H9 (cell line): ENCODE results near the gene MRO. TPM values are rescaled to one million over a fixed set of nuclear protein-coding genes. Genes with fewer than 3 reads are reported as not detected.

Experiments
- DNase-seq: peaks from one replicate; pipeline ENCODE4 v3.0.0-alpha.2; 2017
- H2AFZ ChIP-seq: one replicate; pipeline ENCODE4 v1.6.1; 2013; ENCODE audit warnings: mild to moderate bottlenecking, low read length, control low read depth, moderate library complexity
- H2AK5ac ChIP-seq: 2 replicates; pipeline ENCODE4 v1.6.1; 2013; ENCODE audit warnings: low read length, control low read depth, mixed read lengths; ENCODE audit not compliant: insufficient read length
- H2BK120ac ChIP-seq: one replicate; pipeline ENCODE4 v1.6.1; 2013; ENCODE audit warnings: low read depth, mild to moderate bottlenecking, low read length, control low read depth, inconsistent platforms; ENCODE audit not compliant: poor library complexity, severe bottlenecking
- H2BK12ac ChIP-seq: 2 replicates; pipeline ENCODE4 v1.6.1; 2013; ENCODE audit warnings: low read length, control low read depth, mixed read lengths, low read depth; ENCODE audit not compliant: insufficient read length
- H2BK15ac ChIP-seq: 2 replicates; pipeline ENCODE4 v1.6.1; 2013; ENCODE audit warnings: low read depth, low read length, control low read depth
- H2BK20ac ChIP-seq: one replicate; pipeline ENCODE4 v1.6.1; 2013; ENCODE audit warnings: low read depth, mild to moderate bottlenecking, low read length, control low read depth, inconsistent platforms; ENCODE audit not compliant: poor library complexity, severe bottlenecking
- H2BK5ac ChIP-seq: 2 replicates; pipeline ENCODE4 v1.6.1; 2013; ENCODE audit warnings: low read length, control low read depth, mixed read lengths; ENCODE audit not compliant: insufficient read length
- H3K14ac ChIP-seq: 2 replicates; pipeline ENCODE4 v1.6.1; 2013; ENCODE audit warnings: low read length, control low read depth; ENCODE audit not compliant: insufficient read depth
- H3K18ac ChIP-seq: 2 replicates; pipeline ENCODE4 v1.6.1; 2013; ENCODE audit warnings: low read depth, mild to moderate bottlenecking, mixed read lengths, low read length, control low read depth; ENCODE audit not compliant: insufficient read length
- H3K23ac ChIP-seq: 2 replicates; pipeline ENCODE4 v1.6.1; 2013; ENCODE audit warnings: low read length, control low read depth, mixed read lengths, low read depth; ENCODE audit not compliant: insufficient read length
- H3K23me2 ChIP-seq: 2 replicates; pipeline ENCODE4 v1.6.1; 2013; ENCODE audit warnings: low read depth, mild to moderate bottlenecking, mixed read lengths, low read length, control low read depth; ENCODE audit not compliant: insufficient read length, poor library complexity, severe bottlenecking
- H3K27ac ChIP-seq: 2 replicates; pipeline ENCODE4 v1.5.1; 2013; ENCODE audit warnings: low read length, control low read depth, mixed read lengths, low read depth; ENCODE audit not compliant: insufficient read length
- H3K27me3 ChIP-seq: 2 replicates; pipeline ENCODE4 v1.6.1; 2013; ENCODE audit warnings: low read length, control low read depth, inconsistent platforms; ENCODE audit not compliant: insufficient read depth
- H3K4ac ChIP-seq: 2 replicates; pipeline ENCODE4 v1.6.1; 2013; ENCODE audit warnings: low read depth, mild to moderate bottlenecking, control low read depth, inconsistent platforms, low read length, moderate library complexity
- H3K4me1 ChIP-seq: 2 replicates; pipeline ENCODE4 v1.6.1; 2013; ENCODE audit warnings: low read length, control low read depth, inconsistent platforms; ENCODE audit not compliant: insufficient read depth
- H3K4me2 ChIP-seq: 2 replicates; pipeline ENCODE4 v1.6.1; 2013; ENCODE audit warnings: low read length, control low read depth, mixed read lengths; ENCODE audit not compliant: insufficient read length, insufficient read depth
- H3K56ac ChIP-seq: 2 replicates; pipeline ENCODE4 v1.6.1; 2013; ENCODE audit warnings: low read depth, mild to moderate bottlenecking, mixed read lengths, low read length, control low read depth; ENCODE audit not compliant: insufficient read length
- H3K79me1 ChIP-seq: 2 replicates; pipeline ENCODE4 v1.6.1; 2013; ENCODE audit warnings: low read depth, mild to moderate bottlenecking, moderate library complexity, low read length, control low read depth, inconsistent platforms; ENCODE audit not compliant: insufficient read depth, poor library complexity, severe bottlenecking
- H3K79me2 ChIP-seq: 2 replicates; pipeline ENCODE4 v1.6.1; 2013; ENCODE audit warnings: low read length, control low read depth, inconsistent platforms; ENCODE audit not compliant: insufficient read depth
- H3K9ac ChIP-seq: 2 replicates; pipeline ENCODE4 v1.6.1; 2013; ENCODE audit warnings: low read length, control low read depth, mixed read lengths; ENCODE audit not compliant: insufficient read length; ENCODE audit errors: extremely low read depth
- H3K9me3 ChIP-seq: one replicate; pipeline ENCODE4 v1.6.1; 2013; ENCODE audit warnings: low read depth, low read length, inconsistent platforms; ENCODE audit not compliant: control insufficient read depth
- H3T11ph ChIP-seq: one replicate; pipeline ENCODE4 v1.6.1; 2013; ENCODE audit warnings: mild to moderate bottlenecking, low read length, control low read depth, inconsistent platforms
- H4K20me1 ChIP-seq: one replicate; pipeline ENCODE4 v1.6.1; 2013; ENCODE audit not compliant: control insufficient read depth, insufficient read length, insufficient read depth
- H4K5ac ChIP-seq: 2 replicates; pipeline ENCODE4 v1.6.1; 2013; ENCODE audit warnings: low read depth, mild to moderate bottlenecking, mixed read lengths, low read length, control low read depth; ENCODE audit not compliant: insufficient read length
- H4K8ac ChIP-seq: replicated peaks from 2 replicates; pipeline ENCODE4 v1.6.1; 2013; ENCODE audit warnings: low read length, control low read depth, mixed read lengths, low read depth; ENCODE audit not compliant: insufficient read length
- H4K91ac ChIP-seq: 2 replicates; pipeline ENCODE4 v1.6.1; 2013; ENCODE audit warnings: low read depth, mild to moderate bottlenecking, moderate library complexity, mixed read lengths, low read length, control low read depth; ENCODE audit not compliant: insufficient read length
- H3K27ac Mint-ChIP-seq, 3 experiments: 2 replicates in 2 of 3; 3 replicates in 1 of 3; pipeline ENCODE4 v1.8.0; 2020 to 2021; ENCODE audit warnings: mixed read lengths in 3 of 3, mild to moderate bottlenecking in 1 of 3, moderate library complexity in 1 of 3
- H3K27me3 Mint-ChIP-seq: 2 replicates; pipeline ENCODE4 v1.8.0; 2021; ENCODE audit warnings: low read depth, mild to moderate bottlenecking, moderate library complexity, mixed read lengths
- H3K36me3 Mint-ChIP-seq, 3 experiments: 2 replicates in 2 of 3; 3 replicates in 1 of 3; pipeline ENCODE4 v1.8.0; 2020 to 2021; ENCODE audit warnings: low read depth in 3 of 3, mixed read lengths in 3 of 3; ENCODE audit not compliant: insufficient read depth in 1 of 3
- H3K4me1 Mint-ChIP-seq, 2 experiments: 2 replicates each; pipeline ENCODE4 v1.8.0; 2020; ENCODE audit warnings: mixed read lengths in 2 of 2
- H3K4me3 Mint-ChIP-seq, 2 experiments: 2 replicates in 1 of 2; 3 replicates in 1 of 2; pipeline ENCODE4 v1.8.0; 2020 to 2021; ENCODE audit warnings: mild to moderate bottlenecking in 2 of 2, mixed read lengths in 2 of 2, moderate library complexity in 1 of 2
- H3K9me3 Mint-ChIP-seq, 2 experiments: 2 replicates in 1 of 2; 3 replicates in 1 of 2; pipeline ENCODE4 v1.8.0; 2020; ENCODE audit warnings: mild to moderate bottlenecking in 2 of 2, mixed read lengths in 2 of 2, moderate library complexity in 1 of 2
- CTCF ChIP-seq: fragments of 200-600 bp; sonication (generic); conservative IDR thresholded peaks from 3 replicates; pipeline ENCODE4 v1.8.0; 2021; ENCODE audit warnings: antibody characterized with exemption, mild to moderate bottlenecking
- WGBS: extraction: QIAGEN DNeasy Blood & Tissue Kit; methylation state at CpG from one replicate; pipeline ENCODE4 v1.1.7; 2013; ENCODE audit warnings: missing lambda C conversion rate, low lambda C conversion rate, mixed read lengths; ENCODE audit not compliant: insufficient read length; ENCODE audit errors: extremely low coverage; 5-methylcytosine and 5-hydroxymethylcytosine counted together
- total RNA-seq: library from RNA; stranded (reverse); gene quantifications from 2 replicates; pipeline ENCODE4 v1.2.1, GENCODE V29; 2021

MRO gene
- total RNA-seq, 1 experiment from 2014 or later: 0.57 TPM

- no peak overlapping the region for H4K5ac ChIP-seq
- no peak overlapping the region for H3T11ph ChIP-seq
- no peak for TF ChIP-seq CTCF
- H3K4ac ChIP-seq: no peak overlapping the region
- no peak overlapping the region for H4K8ac ChIP-seq
- no peaks in the 10 kb centered on the region for H3K27me3 Mint-ChIP-seq
- H2BK120ac ChIP-seq: no peak overlapping the region
- peaks cover 21 to 26% of the 10 kb centered on the region in 2 experiments for H3K4me1 Mint-ChIP-seq
- no peak overlapping the region for H4K91ac ChIP-seq
- no peak overlapping the region for H2BK5ac ChIP-seq
- no peaks in the 10 kb centered on the region for H3K79me2 ChIP-seq
- no peaks in the 10 kb centered on the region for H3K27me3 ChIP-seq
- DNase-seq: peak; percentile 59
- H3K56ac ChIP-seq: no peak overlapping the region
- no peak overlapping the region for H3K23ac ChIP-seq
- H3K9me3 ChIP-seq: no peaks in the 10 kb centered on the region
- no peaks in the 10 kb centered on the region for H4K20me1 ChIP-seq
- H3K23me2 ChIP-seq: no peaks in the 10 kb centered on the region
- WGBS: no CpG with 5 or more reads among the region's 6 CpGs
- H3K4me3 Mint-ChIP-seq: no peak overlapping the region
- H3K27ac ChIP-seq: no peak overlapping the region
- H3K9ac ChIP-seq: no peak overlapping the region
- no peak overlapping the region for H2BK20ac ChIP-seq
- H2BK12ac ChIP-seq: no peak overlapping the region
- no peaks in the 10 kb centered on the region; a peak in 1 of 5 replicates for H3K9me3 Mint-ChIP-seq
- no peak overlapping the region for H2AFZ ChIP-seq
- H3K14ac ChIP-seq: no peak overlapping the region
- H2AK5ac ChIP-seq: no peak overlapping the region
- H3K36me3 Mint-ChIP-seq: no peaks in the 10 kb centered on the region
- peak overlapping the region in 1 of 3 experiments; percentile 39; a peak in 1 of 7 replicates for H3K27ac Mint-ChIP-seq
- no peaks in the 10 kb centered on the region for H3K79me1 ChIP-seq
- no peak overlapping the region for H3K18ac ChIP-seq
- H2BK15ac ChIP-seq: no peak overlapping the region
- H3K4me2 ChIP-seq: no peak overlapping the region
- no peaks in the 10 kb centered on the region for H3K4me1 ChIP-seq
Measured at GRCh38 chr18:50788284-50788683, 31.5 kb downstream of the MRO start.
